GM23338 (cell line): Measurements from ENCODE around the gene SLC13A4. TPM values are rescaled to one million over a fixed set of nuclear protein-coding genes. Genes with fewer than 3 reads are reported as not detected.
A peak's percentile ranks its signal among the peaks of the same experiment; 100 is the strongest.

ENCODE experiments used
- ATAC-seq: fragments of 200-7000 bp; cut with Tn5 transposase; 3 replicates; pipeline ENCODE4 v1.9.1; 2020
- DNase-seq: peaks from one replicate; pipeline ENCODE4 v3.0.0-alpha.2; 2015; ENCODE audit warnings: low spot score
- H2AFZ ChIP-seq: fragments of 200-600 bp; sonication (generic); 2 replicates; pipeline ENCODE4 v1.8.0; 2016; ENCODE audit warnings: antibody characterized with exemption, mild to moderate bottlenecking, moderate library complexity
- H3F3A ChIP-seq: fragments of 200-600 bp; sonication (generic); replicated peaks from 2 replicates; pipeline ENCODE4 v1.8.0; 2017; ENCODE audit warnings: antibody characterized with exemption, mixed run types, low read depth
- H3K27ac ChIP-seq: fragments of 200-600 bp; sonication (generic); 2 replicates; pipeline ENCODE4 v1.6.1; 2016; ENCODE audit warnings: low read depth
- H3K27me3 ChIP-seq: fragments of 200-600 bp; sonication (generic); 2 replicates; pipeline ENCODE4 v1.8.0; 2016; ENCODE audit warnings: mild to moderate bottlenecking, mixed run types, moderate library complexity; ENCODE audit not compliant: insufficient read depth
- H3K36me3 ChIP-seq: fragments of 200-600 bp; sonication (generic); 2 replicates; pipeline ENCODE4 v1.8.0; 2016; ENCODE audit warnings: mild to moderate bottlenecking; ENCODE audit not compliant: insufficient read depth
- H3K4me1 ChIP-seq: fragments of 200-600 bp; sonication (generic); 2 replicates; pipeline ENCODE4 v1.8.0; 2016; ENCODE audit warnings: mild to moderate bottlenecking, moderate library complexity; ENCODE audit not compliant: insufficient read depth
- H3K4me2 ChIP-seq: fragments of 200-600 bp; sonication (generic); 2 replicates; pipeline ENCODE4 v1.7.1; 2017; ENCODE audit warnings: mixed run types
- H3K4me3 ChIP-seq: fragments of 200-600 bp; sonication (generic); 2 replicates; pipeline ENCODE4 v1.6.1; 2016; ENCODE audit warnings: mixed run types
- H3K79me2 ChIP-seq: fragments of 200-600 bp; sonication (generic); replicated peaks from 2 replicates; pipeline ENCODE4 v1.8.0; 2017; ENCODE audit warnings: mild to moderate bottlenecking; ENCODE audit not compliant: insufficient read depth
- H3K9me2 ChIP-seq: fragments of 200-600 bp; sonication (generic); 2 replicates; pipeline ENCODE4 v1.8.0; 2017; ENCODE audit not compliant: insufficient read depth
- H4K20me1 ChIP-seq: fragments of 200-600 bp; sonication (generic); replicated peaks from 2 replicates; pipeline ENCODE4 v1.8.0; 2017; ENCODE audit warnings: mild to moderate bottlenecking; ENCODE audit not compliant: insufficient read depth
- H3K27ac Mint-ChIP-seq: 2 replicates; pipeline ENCODE4 v1.8.0; 2020; ENCODE audit warnings: inconsistent platforms, mild to moderate bottlenecking, moderate library complexity, mixed read lengths
- H3K27me3 Mint-ChIP-seq: 3 replicates; pipeline ENCODE4 v1.8.0; 2022; ENCODE audit warnings: low read depth, mild to moderate bottlenecking, moderate library complexity, mixed read lengths, inconsistent platforms; ENCODE audit not compliant: insufficient read depth, poor library complexity
- H3K36me3 Mint-ChIP-seq: 3 replicates; pipeline ENCODE4 v1.8.0; 2021; ENCODE audit warnings: low read depth, mild to moderate bottlenecking, inconsistent platforms, moderate library complexity, mixed read lengths
- H3K4me1 Mint-ChIP-seq: 3 replicates; pipeline ENCODE4 v1.8.0; 2020; ENCODE audit warnings: mild to moderate bottlenecking, inconsistent platforms, mixed read lengths
- H3K4me3 Mint-ChIP-seq: 3 replicates; pipeline ENCODE4 v1.8.0; 2021; ENCODE audit warnings: moderate library complexity, mild to moderate bottlenecking, inconsistent platforms, mixed read lengths
- H3K9me3 Mint-ChIP-seq: 3 replicates; pipeline ENCODE4 v1.8.0; 2020; ENCODE audit warnings: moderate library complexity, mild to moderate bottlenecking, inconsistent platforms, mixed read lengths
- CREB1 ChIP-seq: fragments of 250-450 bp; sonication (Bioruptor Pico); IDR thresholded peaks from 2 replicates; pipeline ENCODE4 v1.5.0; 2020; ENCODE audit warnings: low read depth, mild to moderate bottlenecking, moderate library complexity
- EZH2 ChIP-seq: fragments of 200-600 bp; sonication (generic); IDR thresholded peaks from one replicate; pipeline ENCODE4 v1.8.0; 2017; ENCODE audit warnings: antibody characterized with exemption, mild to moderate bottlenecking, low read depth; ENCODE audit not compliant: unreplicated experiment
- EZH2phosphoT487 ChIP-seq: fragments of 200-600 bp; sonication (generic); IDR thresholded peaks from one replicate; pipeline ENCODE4 v1.8.1; 2018; ENCODE audit warnings: antibody characterized with exemption; ENCODE audit not compliant: unreplicated experiment
- JUNB ChIP-seq: IDR thresholded peaks from one replicate; pipeline ENCODE4 v1.6.1; 2016; ENCODE audit warnings: antibody characterized with exemption; ENCODE audit not compliant: unreplicated experiment
- NANOG ChIP-seq: IDR thresholded peaks from 2 replicates; pipeline ENCODE4 v1.6.1; 2016; ENCODE audit warnings: antibody characterized with exemption, borderline replicate concordance
- POLR2AphosphoS5 ChIP-seq: IDR thresholded peaks from 2 replicates; pipeline ENCODE4 v1.6.1; 2016; ENCODE audit warnings: antibody characterized with exemption, low read depth
- STAT1 ChIP-seq: IDR thresholded peaks from one replicate; pipeline ENCODE4 v1.6.1; 2016; ENCODE audit warnings: antibody characterized with exemption; ENCODE audit not compliant: unreplicated experiment
- ZNF114 ChIP-seq: fragments of 250-450 bp; sonication (Bioruptor Pico); IDR thresholded peaks from 2 replicates; pipeline ENCODE4 v1.5.0; 2020; ENCODE audit warnings: mild to moderate bottlenecking, moderate library complexity
- ZNF331 ChIP-seq: fragments of 250-450 bp; sonication (Bioruptor Pico); IDR thresholded peaks from 2 replicates; pipeline ENCODE4 v1.5.0; 2020; ENCODE audit warnings: low read depth, mild to moderate bottlenecking, moderate library complexity
- polyA plus RNA-seq: library from polyadenylated mRNA; unstranded; fragments of >200 nt; fragmentation: Nextera tagmentation; extraction: Ambion mirVana; gene quantifications from 2 replicates; pipeline ENCODE4 v1.2.1, GENCODE V29; 2016
- total RNA-seq: library from RNA; depleted of rRNA; stranded (reverse); fragments of >200 nt; shearing (Covaris generic); gene quantifications from 2 replicates; pipeline ENCODE4 v1.2.3, GENCODE V29; 2014
- TF ChIP-seq, protein P1 (sequence below): IDR thresholded peaks from one replicate; pipeline ENCODE4 v1.6.1; 2018; ENCODE audit warnings: antibody characterized with exemption; ENCODE audit not compliant: unreplicated experiment
- TF ChIP-seq, protein P2 (sequence below): fragments of 250-450 bp; sonication (Bioruptor Pico); IDR thresholded peaks from 2 replicates; pipeline ENCODE4 v1.5.0; 2020; ENCODE audit warnings: mild to moderate bottlenecking, moderate library complexity
- TF ChIP-seq, protein P3 (sequence below): IDR thresholded peaks from 2 replicates; pipeline ENCODE4 v1.6.1; 2016; ENCODE audit warnings: antibody characterized with exemption
- TF ChIP-seq, protein P4 (sequence below), 2 experiments: fragments of 200-600 bp in 1 of 2; sonication (generic) in 1 of 2; conservative IDR thresholded peaks; 2 replicates each; pipeline versions ENCODE4 v1.5.1 to v1.6.1; 2016 to 2017; ENCODE audit warnings: antibody characterized with exemption in 2 of 2, low read depth in 2 of 2, mild to moderate bottlenecking in 2 of 2, moderate library complexity in 1 of 2

SLC13A4 gene
- total and polyA plus RNA-seq, 2 experiments from 2014 or later, result 1.7 to 2.3 TPM

DNA sequence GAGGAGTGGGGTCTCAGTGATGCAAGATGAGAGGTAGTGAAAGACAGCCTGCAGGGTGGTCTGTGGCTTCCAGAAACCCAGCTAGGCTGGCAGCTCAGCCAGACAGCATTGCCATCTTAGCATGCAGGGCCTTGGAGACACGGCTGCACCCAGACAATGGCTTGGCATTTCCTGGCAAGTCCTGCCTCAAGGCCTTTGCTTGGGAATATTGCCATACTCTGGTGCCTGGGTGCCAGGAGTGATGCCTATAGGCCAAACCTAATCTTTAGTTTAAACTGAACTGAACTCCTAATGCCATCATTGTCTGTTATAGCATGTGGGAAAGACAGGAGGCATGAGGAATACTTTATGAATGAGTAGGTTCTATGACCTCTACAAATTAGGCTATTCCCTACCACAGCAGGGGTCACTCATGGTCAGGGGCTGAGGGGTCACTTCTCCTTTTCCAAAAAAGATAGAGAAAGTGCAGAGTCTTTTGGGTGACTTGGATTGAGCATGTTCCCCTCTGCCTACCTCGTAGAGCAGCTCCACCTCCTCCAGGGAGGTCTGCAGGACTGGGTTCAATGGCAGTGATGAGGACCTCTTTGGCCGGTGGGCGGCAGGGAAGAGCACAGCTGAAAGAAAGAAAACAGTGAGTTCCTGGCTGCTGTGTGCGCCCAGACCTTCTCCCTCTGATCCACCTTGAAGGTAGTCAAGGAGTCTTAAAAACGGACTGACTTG is 8.8 kb upstream of the SLC13A4 start:
- no peaks in the 10 kb centered on the region for H3K36me3 Mint-ChIP-seq
- H3K4me1 Mint-ChIP-seq, result no peaks in the 10 kb centered on the region
- DNase-seq (no peak), ATAC-seq (no peak)
- H3K27ac ChIP-seq, result no peak overlapping the region
- H3K4me2 ChIP-seq, result no peak overlapping the region
- no peaks in the 10 kb centered on the region for H4K20me1 ChIP-seq
- peaks cover 5% of the 10 kb centered on the region for H3K27me3 Mint-ChIP-seq
- no peaks in the 10 kb centered on the region for H3K9me2 ChIP-seq
- no peaks in the 10 kb centered on the region for H3K27me3 ChIP-seq
- TF ChIP-seq CREB1 (no peak), NANOG (no peak), STAT1 (no peak), ZNF331 (no peak), ZNF114 (no peak), EZH2 (no peak), EZH2phosphoT487 (no peak), JUNB (no peak), POLR2AphosphoS5 (no peak)
- TF ChIP-seq, protein P1, sequence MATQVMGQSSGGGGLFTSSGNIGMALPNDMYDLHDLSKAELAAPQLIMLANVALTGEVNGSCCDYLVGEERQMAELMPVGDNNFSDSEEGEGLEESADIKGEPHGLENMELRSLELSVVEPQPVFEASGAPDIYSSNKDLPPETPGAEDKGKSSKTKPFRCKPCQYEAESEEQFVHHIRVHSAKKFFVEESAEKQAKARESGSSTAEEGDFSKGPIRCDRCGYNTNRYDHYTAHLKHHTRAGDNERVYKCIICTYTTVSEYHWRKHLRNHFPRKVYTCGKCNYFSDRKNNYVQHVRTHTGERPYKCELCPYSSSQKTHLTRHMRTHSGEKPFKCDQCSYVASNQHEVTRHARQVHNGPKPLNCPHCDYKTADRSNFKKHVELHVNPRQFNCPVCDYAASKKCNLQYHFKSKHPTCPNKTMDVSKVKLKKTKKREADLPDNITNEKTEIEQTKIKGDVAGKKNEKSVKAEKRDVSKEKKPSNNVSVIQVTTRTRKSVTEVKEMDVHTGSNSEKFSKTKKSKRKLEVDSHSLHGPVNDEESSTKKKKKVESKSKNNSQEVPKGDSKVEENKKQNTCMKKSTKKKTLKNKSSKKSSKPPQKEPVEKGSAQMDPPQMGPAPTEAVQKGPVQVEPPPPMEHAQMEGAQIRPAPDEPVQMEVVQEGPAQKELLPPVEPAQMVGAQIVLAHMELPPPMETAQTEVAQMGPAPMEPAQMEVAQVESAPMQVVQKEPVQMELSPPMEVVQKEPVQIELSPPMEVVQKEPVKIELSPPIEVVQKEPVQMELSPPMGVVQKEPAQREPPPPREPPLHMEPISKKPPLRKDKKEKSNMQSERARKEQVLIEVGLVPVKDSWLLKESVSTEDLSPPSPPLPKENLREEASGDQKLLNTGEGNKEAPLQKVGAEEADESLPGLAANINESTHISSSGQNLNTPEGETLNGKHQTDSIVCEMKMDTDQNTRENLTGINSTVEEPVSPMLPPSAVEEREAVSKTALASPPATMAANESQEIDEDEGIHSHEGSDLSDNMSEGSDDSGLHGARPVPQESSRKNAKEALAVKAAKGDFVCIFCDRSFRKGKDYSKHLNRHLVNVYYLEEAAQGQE, result no peak
- TF ChIP-seq, protein P2, sequence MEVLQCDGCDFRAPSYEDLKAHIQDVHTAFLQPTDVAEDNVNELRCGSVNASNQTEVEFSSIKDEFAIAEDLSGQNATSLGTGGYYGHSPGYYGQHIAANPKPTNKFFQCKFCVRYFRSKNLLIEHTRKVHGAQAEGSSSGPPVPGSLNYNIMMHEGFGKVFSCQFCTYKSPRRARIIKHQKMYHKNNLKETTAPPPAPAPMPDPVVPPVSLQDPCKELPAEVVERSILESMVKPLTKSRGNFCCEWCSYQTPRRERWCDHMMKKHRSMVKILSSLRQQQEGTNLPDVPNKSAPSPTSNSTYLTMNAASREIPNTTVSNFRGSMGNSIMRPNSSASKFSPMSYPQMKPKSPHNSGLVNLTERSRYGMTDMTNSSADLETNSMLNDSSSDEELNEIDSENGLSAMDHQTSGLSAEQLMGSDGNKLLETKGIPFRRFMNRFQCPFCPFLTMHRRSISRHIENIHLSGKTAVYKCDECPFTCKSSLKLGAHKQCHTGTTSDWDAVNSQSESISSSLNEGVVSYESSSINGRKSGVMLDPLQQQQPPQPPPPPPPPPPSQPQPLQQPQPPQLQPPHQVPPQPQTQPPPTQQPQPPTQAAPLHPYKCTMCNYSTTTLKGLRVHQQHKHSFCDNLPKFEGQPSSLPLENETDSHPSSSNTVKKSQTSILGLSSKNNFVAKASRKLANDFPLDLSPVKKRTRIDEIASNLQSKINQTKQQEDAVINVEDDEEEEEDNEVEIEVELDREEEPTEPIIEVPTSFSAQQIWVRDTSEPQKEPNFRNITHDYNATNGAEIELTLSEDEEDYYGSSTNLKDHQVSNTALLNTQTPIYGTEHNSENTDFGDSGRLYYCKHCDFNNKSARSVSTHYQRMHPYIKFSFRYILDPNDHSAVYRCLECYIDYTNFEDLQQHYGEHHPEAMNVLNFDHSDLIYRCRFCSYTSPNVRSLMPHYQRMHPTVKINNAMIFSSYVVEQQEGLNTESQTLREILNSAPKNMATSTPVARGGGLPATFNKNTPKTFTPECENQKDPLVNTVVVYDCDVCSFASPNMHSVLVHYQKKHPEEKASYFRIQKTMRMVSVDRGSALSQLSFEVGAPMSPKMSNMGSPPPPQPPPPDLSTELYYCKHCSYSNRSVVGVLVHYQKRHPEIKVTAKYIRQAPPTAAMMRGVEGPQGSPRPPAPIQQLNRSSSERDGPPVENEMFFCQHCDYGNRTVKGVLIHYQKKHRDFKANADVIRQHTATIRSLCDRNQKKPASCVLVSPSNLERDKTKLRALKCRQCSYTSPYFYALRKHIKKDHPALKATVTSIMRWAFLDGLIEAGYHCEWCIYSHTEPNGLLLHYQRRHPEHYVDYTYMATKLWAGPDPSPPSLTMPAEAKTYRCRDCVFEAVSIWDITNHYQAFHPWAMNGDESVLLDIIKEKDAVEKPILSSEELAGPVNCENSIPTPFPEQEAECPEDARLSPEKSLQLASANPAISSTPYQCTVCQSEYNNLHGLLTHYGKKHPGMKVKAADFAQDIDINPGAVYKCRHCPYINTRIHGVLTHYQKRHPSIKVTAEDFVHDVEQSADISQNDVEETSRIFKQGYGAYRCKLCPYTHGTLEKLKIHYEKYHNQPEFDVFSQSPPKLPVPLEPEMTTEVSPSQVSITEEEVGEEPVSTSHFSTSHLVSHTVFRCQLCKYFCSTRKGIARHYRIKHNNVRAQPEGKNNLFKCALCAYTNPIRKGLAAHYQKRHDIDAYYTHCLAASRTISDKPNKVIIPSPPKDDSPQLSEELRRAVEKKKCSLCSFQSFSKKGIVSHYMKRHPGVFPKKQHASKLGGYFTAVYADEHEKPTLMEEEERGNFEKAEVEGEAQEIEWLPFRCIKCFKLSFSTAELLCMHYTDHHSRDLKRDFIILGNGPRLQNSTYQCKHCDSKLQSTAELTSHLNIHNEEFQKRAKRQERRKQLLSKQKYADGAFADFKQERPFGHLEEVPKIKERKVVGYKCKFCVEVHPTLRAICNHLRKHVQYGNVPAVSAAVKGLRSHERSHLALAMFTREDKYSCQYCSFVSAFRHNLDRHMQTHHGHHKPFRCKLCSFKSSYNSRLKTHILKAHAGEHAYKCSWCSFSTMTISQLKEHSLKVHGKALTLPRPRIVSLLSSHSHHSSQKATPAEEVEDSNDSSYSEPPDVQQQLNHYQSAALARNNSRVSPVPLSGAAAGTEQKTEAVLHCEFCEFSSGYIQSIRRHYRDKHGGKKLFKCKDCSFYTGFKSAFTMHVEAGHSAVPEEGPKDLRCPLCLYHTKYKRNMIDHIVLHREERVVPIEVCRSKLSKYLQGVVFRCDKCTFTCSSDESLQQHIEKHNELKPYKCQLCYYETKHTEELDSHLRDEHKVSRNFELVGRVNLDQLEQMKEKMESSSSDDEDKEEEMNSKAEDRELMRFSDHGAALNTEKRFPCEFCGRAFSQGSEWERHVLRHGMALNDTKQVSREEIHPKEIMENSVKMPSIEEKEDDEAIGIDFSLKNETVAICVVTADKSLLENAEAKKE (CRISPR knock-in tag), result no peak
- TF ChIP-seq, protein P3, sequence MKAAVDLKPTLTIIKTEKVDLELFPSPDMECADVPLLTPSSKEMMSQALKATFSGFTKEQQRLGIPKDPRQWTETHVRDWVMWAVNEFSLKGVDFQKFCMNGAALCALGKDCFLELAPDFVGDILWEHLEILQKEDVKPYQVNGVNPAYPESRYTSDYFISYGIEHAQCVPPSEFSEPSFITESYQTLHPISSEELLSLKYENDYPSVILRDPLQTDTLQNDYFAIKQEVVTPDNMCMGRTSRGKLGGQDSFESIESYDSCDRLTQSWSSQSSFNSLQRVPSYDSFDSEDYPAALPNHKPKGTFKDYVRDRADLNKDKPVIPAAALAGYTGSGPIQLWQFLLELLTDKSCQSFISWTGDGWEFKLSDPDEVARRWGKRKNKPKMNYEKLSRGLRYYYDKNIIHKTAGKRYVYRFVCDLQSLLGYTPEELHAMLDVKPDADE, result no peak
- TF ChIP-seq, protein P4, sequence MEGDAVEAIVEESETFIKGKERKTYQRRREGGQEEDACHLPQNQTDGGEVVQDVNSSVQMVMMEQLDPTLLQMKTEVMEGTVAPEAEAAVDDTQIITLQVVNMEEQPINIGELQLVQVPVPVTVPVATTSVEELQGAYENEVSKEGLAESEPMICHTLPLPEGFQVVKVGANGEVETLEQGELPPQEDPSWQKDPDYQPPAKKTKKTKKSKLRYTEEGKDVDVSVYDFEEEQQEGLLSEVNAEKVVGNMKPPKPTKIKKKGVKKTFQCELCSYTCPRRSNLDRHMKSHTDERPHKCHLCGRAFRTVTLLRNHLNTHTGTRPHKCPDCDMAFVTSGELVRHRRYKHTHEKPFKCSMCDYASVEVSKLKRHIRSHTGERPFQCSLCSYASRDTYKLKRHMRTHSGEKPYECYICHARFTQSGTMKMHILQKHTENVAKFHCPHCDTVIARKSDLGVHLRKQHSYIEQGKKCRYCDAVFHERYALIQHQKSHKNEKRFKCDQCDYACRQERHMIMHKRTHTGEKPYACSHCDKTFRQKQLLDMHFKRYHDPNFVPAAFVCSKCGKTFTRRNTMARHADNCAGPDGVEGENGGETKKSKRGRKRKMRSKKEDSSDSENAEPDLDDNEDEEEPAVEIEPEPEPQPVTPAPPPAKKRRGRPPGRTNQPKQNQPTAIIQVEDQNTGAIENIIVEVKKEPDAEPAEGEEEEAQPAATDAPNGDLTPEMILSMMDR (conservative IDR thresholded peaks at IDR 0.05; ENCODE audit: low read depth in 2 of 2), result no peak
- H3K36me3 ChIP-seq, result no peaks in the 10 kb centered on the region
- H3F3A ChIP-seq, result no peaks in the 10 kb centered on the region
- no peaks in the 10 kb centered on the region for H3K79me2 ChIP-seq
- H2AFZ ChIP-seq, result 0 out of 2 replicates have a peak overlapping the region, but pooled peaks have one; percentile 38
- no peaks in the 10 kb centered on the region for H3K4me1 ChIP-seq
- no peak overlapping the region for H3K4me3 Mint-ChIP-seq
- no peak overlapping the region for H3K27ac Mint-ChIP-seq
- no peaks in the 10 kb centered on the region for H3K9me3 Mint-ChIP-seq
- no peak overlapping the region for H3K4me3 ChIP-seq
